Psoas muscle (tissue), 8 donors: ENCODE data around the gene IFITM10. TPM values are rescaled to one million over a fixed set of nuclear protein-coding genes. Genes with fewer than 3 reads are reported as not detected.

Experiments
- ATAC-seq, 4 donors: fragments of 200-7000 bp; cut with Tn5 transposase; one replicate each; pipeline ENCODE4 v1.9.1; 2020; ENCODE audit warnings: moderate library complexity in 3 of 4, mild to moderate bottlenecking in 2 of 4
- DNase-seq, 2 donors: peaks; one replicate each; pipeline ENCODE4 v3.0.0-alpha.2; 2020
- H3K27ac ChIP-seq: fragments of 200-600 bp; one replicate; pipeline ENCODE4 v1.8.0; 2022
- H3K27me3 ChIP-seq, 3 donors: fragments of 200-600 bp in 1 of 3; one replicate each; pipeline versions ENCODE4 v1.6.1 to v1.8.0; 2013 to 2022; ENCODE audit warnings: low read length in 2 of 3, mild to moderate bottlenecking in 2 of 3, moderate library complexity in 1 of 3; ENCODE audit not compliant: insufficient read depth in 3 of 3
- H3K36me3 ChIP-seq, 2 donors: fragments of 200-600 bp in 1 of 2; one replicate each; pipeline versions ENCODE4 v1.6.1 to v1.8.0; 2013 to 2022; ENCODE audit warnings: low read depth in 1 of 2, mild to moderate bottlenecking in 1 of 2, moderate library complexity in 1 of 2; ENCODE audit not compliant: insufficient read depth in 1 of 2
- H3K4me1 ChIP-seq: fragments of 200-600 bp; one replicate; pipeline ENCODE4 v1.8.0; 2022
- H3K4me3 ChIP-seq: fragments of 200-600 bp; one replicate; pipeline ENCODE4 v1.8.0; 2022; ENCODE audit warnings: mild to moderate bottlenecking
- H3K9me3 ChIP-seq: fragments of 200-600 bp; one replicate; pipeline ENCODE4 v1.8.0; 2022
- WGBS, 3 donors: extraction: QIAGEN DNeasy Blood & Tissue Kit; methylation state at CpG; one replicate each; pipeline versions ENCODE4 v1.1.6 to v1.1.7; 2013; 5-methylcytosine and 5-hydroxymethylcytosine counted together
- intact Hi-C, 2 donors: fragments of 100-400 bp; cut with DNase I; formaldehyde crosslinking; loops; one replicate each; pipeline versions ENCODE4 v1.11.0 to v1.14.2; 2022
- polyA plus RNA-seq, 3 donors: library from polyadenylated mRNA; stranded (reverse); fragments of 200-250 nt; gene quantifications; one replicate each; pipeline ENCODE4 v1.2.3, GENCODE V29; 2013
- total RNA-seq, 4 donors: library from RNA; stranded (reverse); fragmentation: NEBNext Ultra II Directional in 2 of 4; extraction: Animal tissue kit (Norgen Biotek cat#: 25700) in 2 of 4; gene quantifications; one replicate each; pipeline versions ENCODE4 v1.2.1 to v1.2.4, GENCODE V29; 2021 to 2023
- TF ChIP-seq, protein P1 (sequence below): fragments of 200-600 bp; IDR thresholded peaks from one replicate; pipeline ENCODE4 v1.8.0; 2022; ENCODE audit warnings: antibody characterized with exemption
- donor health status: healthy with polysubstance abuse.
- donor health status: DM: no; HTN: no; CAD: no; lungs with moderate emphysema.
- donor health status: Bipolar disorder and iron deficiency.
- donor health status: healthy.
- donor health status: DM: yes; HTN: yes; CAD: no.
- donor health status: DM: no; HTN: no; CAD: no.
- donor health status: DM: no; HTN: no; CAD: no.
- donor health status: DM: yes; HTN: yes; CAD: no.

Gene IFITM10
- total and polyA plus RNA-seq, 7 donors: 0.70 to 6.1 (median 1.6) TPM

DNA sequence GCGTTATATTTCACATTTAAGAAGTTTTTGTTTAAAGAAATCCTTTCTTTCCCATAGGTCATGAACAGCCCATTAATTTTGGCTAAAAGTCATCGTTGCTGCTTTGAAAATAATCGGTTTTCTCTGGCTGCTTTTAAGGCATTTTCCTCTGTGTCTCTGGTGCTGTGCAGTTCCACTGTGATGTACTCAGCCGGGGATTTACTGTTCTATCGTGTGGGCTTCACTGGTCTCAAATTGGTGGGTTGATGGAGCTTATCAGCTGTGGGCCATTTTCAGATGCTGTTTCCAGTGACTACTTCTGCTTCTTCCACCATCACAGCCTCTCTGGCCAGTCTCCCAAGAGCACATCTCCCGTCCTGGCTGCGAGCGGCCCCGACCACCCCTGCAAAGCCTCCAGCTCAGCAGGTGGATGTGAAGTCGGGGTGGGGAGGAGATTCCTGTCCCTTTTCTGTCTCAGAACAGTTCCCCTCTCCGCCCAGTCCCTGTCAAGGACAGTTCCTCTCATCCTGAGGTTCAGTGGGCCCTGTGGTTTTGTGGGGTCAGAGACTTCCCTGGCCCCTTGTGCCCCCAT lies 20.3 kb downstream of the IFITM10 start:
- ATAC-seq (no peak), DNase-seq (no peak)
- H3K36me3 ChIP-seq: no peaks in the 10 kb centered on the region
- H3K27ac ChIP-seq: no peak overlapping the region
- H3K9me3 ChIP-seq: no peaks in the 10 kb centered on the region
- 22 to 36% (median 28%) methylated on average over 11 of the region's 11 CpGs for WGBS, 3 donors
- no peak overlapping the region for H3K4me3 ChIP-seq
- TF ChIP-seq, protein P1, sequence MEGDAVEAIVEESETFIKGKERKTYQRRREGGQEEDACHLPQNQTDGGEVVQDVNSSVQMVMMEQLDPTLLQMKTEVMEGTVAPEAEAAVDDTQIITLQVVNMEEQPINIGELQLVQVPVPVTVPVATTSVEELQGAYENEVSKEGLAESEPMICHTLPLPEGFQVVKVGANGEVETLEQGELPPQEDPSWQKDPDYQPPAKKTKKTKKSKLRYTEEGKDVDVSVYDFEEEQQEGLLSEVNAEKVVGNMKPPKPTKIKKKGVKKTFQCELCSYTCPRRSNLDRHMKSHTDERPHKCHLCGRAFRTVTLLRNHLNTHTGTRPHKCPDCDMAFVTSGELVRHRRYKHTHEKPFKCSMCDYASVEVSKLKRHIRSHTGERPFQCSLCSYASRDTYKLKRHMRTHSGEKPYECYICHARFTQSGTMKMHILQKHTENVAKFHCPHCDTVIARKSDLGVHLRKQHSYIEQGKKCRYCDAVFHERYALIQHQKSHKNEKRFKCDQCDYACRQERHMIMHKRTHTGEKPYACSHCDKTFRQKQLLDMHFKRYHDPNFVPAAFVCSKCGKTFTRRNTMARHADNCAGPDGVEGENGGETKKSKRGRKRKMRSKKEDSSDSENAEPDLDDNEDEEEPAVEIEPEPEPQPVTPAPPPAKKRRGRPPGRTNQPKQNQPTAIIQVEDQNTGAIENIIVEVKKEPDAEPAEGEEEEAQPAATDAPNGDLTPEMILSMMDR: no peak
- intact Hi-C loops: loop anchor here in 1 of 2 donors (5.0 kb wide), 1 partner anchor 87 kb away; no protein-coding TSS in a partner anchor
- H3K4me1 ChIP-seq: no peaks in the 10 kb centered on the region
- peaks cover 0 to 55% (median 19%) of the 10 kb centered on the region in 3 donors for H3K27me3 ChIP-seq

DNA sequence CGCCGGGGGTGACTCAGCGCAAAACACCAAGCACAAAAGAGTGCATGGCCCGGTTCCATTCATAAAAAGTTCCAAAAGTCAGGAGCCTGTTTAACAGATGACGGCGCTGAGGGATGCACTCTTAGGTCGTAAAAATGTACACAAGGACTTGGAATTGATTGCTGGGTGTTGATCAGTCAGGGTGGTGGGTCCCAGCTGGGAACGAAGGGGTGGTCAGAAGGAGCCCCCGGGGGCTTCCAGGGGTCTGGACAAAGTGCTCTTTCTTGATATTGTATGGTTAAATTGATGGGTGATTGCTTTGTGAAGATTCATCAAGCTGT lies 20.7 kb downstream of the IFITM10 start:
- TF ChIP-seq, protein P1: no peak
- intact Hi-C loops: loop anchor here in 1 of 2 donors (5.0 kb wide), 2 partner anchors 53 to 88 kb away; no protein-coding TSS in a partner anchor
- Histone ChIP-seq H3K27ac (no peak overlapping the region), H3K36me3 (no peaks in the 10 kb centered on the region), H3K27me3 (peaks cover 0 to 50% (median 14%) of the 10 kb centered on the region in 3 donors), H3K4me3 (no peak overlapping the region), H3K9me3 (no peaks in the 10 kb centered on the region), H3K4me1 (no peaks in the 10 kb centered on the region)
- DNase-seq: no peak
- no peak for ATAC-seq
- WGBS, 3 donors: 56 to 71% (median 63%) methylated on average over 9 of the region's 9 CpGs

DNA sequence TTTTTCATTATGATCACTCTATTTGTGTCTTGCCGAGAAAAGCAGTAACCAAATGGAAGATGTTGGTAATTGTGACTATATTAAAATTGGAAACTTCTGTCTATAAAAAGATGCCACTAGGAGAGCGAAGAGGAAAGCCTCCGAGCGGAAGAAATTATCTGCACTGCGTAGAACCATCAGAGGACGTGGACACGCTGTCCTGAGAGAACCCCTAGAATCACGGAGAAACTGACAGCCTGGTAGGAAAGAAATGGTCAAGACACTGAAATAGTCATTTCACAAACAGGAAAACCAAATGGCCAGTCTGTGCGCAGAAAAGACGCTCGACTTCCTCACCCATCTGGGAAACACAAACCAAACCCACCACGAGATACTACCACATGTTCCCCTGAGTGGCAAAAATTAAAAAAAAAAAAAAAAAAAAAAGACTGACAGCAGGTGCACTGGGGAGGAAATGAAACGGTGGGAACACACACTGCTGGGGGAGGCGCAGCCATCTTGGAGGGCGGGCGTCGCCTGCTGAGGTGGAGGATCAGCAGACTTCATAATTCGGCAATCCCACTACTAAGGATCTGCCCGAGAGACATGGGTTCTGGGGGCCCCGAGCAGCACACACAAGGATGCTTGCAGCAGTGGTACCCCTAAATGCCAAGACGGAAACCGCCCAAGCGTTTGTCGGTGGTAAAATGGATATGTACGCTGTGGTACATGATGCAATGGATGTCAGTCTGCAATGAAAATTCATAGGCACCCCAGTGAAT lies 21.3 kb downstream of the IFITM10 start:
- Histone ChIP-seq H3K36me3 (no peaks in the 10 kb centered on the region), H3K4me3 (no peak overlapping the region), H3K27ac (no peak overlapping the region), H3K4me1 (no peaks in the 10 kb centered on the region), H3K27me3 (peaks cover 0 to 44% (median 14%) of the 10 kb centered on the region in 3 donors), H3K9me3 (no peaks in the 10 kb centered on the region)
- ATAC-seq: no peak
- intact Hi-C loops: loop anchor here in 1 of 2 donors (5.0 kb wide), 1 partner anchor 53 kb away; no protein-coding TSS in a partner anchor
- 81 to 83% (median 81%) methylated on average over 25 of the region's 25 CpGs for WGBS, 3 donors
- TF ChIP-seq, protein P1: no peak
- DNase-seq: no peak

DNA sequence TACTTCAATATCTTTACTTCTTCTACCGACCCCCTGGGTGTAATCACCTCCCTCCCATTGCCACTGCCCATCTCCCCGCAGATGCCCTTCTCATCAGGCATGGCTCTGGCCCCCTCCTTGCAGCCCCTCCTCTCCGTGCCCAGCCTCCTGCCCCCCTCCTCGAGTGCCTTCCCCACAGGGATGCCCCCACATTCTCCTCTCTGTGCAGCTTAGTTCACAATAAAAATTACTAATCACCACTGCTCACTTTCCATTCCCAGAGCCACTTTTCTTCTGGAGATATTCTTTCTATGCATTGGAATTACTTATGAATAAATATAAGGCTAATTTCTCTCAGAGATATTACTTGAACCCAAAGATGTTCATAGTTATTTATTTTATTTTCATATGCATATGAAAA lies 22.1 kb downstream of the IFITM10 start:
- H3K27me3 ChIP-seq: peaks cover 0 to 36% (median 14%) of the 10 kb centered on the region in 3 donors
- ATAC-seq (no peak), DNase-seq (no peak)
- WGBS, 3 donors: 52 to 55% (median 53%) methylated on average over 4 of the region's 4 CpGs
- no peak overlapping the region for H3K27ac ChIP-seq
- intact Hi-C loops: loop anchor here in 1 of 2 donors (5.0 kb wide), 1 partner anchor 54 kb away; no protein-coding TSS in a partner anchor
- TF ChIP-seq, protein P1: no peak
- no peaks in the 10 kb centered on the region for H3K4me1 ChIP-seq
- no peak overlapping the region for H3K4me3 ChIP-seq
- H3K36me3 ChIP-seq: no peaks in the 10 kb centered on the region
- H3K9me3 ChIP-seq: no peaks in the 10 kb centered on the region
